Stimulated activated CD8-positive, alpha-beta memory T cell treated with anti-CD3 and anti-CD28 coated beads, Interleukin-12 subunit alpha, Interleukin-12 subunit beta, amount 100 ng/mL, for 24 hours (primary cell): ENCODE data around the gene GJC2.
A peak's percentile ranks its signal among the peaks of the same experiment; 100 is the strongest.

Source experiments
- DNase-seq: peaks from one replicate; pipeline ENCODE4 v3.0.0-alpha.2; 2020; ENCODE audit errors: extremely low read depth

The GJC2 gene

GRCh38 chr1:228158151-228159007, 8.6 kb downstream of the GJC2 start:
- DNase-seq = no peak

GRCh38 chr1:228159008-228159665, 9.4 kb downstream of the GJC2 start:
- DNase-seq = no peak

DNA sequence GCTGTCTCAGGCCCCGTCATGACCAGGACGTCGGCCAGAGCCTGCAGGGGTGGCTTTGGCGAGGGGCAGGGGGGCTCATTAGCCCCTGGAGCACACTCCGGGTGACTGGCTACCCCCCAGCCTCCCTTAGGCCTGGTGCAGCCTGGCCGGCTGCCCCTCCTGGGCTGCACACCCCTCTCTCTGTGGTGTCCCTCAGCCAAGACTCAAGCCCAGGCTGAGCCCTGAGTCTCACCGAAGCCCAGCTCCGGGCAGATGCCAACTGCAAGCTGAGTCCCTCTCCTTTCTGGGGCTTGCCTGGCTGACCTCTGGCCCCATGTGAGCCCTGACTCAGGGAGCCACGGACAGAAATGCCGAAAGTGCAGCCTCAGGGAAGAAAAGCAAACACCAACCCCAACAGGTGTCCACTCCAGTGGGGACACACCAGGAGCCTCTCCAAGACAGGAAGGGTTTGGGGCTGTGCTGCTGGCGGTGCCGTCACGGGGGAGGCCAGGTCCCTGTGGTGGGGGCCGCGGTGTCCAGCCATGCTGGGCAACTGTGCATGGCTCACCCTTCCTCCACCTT, 10.6 kb downstream of the GJC2 start:
- no peak for DNase-seq

DNA sequence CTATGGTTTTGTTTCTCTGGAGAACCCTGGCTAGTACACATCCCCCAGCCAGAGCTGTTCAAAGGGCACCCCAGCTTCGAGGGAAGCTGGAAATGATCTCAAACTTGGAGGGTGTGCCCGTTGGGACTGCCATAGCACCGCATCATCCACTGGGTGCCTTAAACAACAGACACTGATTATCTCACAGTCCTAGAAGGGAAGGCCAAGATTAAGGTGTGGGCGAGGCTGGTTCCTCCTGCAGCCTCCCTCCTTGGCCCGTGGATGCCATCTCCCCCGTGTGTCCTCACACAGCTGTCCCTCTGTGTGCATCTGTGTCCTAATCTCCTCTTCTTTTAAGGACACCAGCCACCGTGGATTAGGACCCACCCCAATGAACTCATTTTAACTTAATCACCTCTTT, 11.6 kb downstream of the GJC2 start:
- no peak for DNase-seq

DNA sequence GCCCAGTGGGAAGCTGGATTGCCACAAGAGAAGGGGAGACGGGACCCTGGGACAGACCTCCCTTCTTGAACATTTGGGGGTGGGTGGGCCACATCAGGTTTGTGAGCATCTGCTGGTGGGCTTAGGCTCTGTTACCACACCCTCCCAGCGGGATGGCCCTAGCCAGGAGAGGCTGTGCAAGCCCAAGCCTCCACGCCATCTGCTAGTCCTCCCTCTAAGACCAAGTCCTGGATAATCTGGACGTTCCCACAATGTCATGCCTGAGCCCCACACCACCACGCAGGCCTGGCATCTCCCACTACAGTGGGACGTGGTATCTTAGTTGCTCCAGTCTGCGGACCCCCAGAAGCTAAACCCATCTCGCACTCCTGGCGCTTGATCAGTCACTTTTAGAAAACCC, 12.1 kb downstream of the GJC2 start:
- no peak for DNase-seq

- no peak for DNase-seq
Observed at GRCh38 chr1:228162286-228163006, 12.7 kb downstream of the GJC2 start.

DNA sequence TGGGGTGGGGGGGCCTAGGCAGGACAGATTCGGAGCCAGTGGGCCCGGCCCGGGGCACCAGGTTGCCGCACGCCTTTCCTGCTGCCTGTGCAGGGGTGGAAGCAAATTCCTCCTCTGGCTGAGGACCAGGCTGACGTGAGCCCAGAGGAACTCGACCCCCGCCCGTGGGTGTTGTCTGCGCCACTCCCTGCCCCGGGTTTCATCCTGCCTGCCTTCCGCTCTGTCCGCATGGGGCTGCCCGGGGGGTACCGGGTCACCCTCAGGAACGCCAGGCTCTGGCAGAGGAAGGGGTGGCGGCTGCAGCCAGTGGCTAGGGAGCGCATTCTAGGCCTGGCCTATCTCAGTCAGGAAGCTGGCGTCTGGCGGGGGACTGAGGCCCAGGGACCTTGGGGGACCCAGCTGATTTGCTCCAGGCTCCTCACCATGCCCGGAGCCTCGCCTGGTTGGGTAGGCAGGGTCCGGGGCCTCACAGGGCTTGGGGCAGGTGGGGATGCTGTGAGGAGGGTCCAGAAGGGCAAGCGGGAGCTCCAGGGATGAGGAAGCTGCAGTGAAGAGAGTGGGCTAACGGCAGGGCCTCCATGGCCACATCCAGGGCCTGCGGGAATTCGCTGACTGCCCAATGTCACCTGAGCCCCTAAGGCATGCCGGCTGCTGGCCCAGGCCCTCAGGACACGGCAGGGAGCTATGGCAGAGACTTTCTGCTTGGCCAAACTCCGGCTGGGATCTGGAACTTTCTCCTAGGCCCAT, 13.4 kb downstream of the GJC2 start:
- DNase-seq = no peak

GRCh38 chr1:228163776-228164519, 14.2 kb downstream of the GJC2 start:
- no peak for DNase-seq

GRCh38 chr1:228164561-228165371, 15.0 kb downstream of the GJC2 start:
- DNase-seq = no peak

GRCh38 chr1:228165372-228166169, 15.8 kb downstream of the GJC2 start, which contains the start of gene IBA57:
TSS of gene IBA57 (plus strand) at chr1:228165804. CDS start at chr1:228165817, 13 bp downstream.
- peak; percentile 97 for DNase-seq

DNA sequence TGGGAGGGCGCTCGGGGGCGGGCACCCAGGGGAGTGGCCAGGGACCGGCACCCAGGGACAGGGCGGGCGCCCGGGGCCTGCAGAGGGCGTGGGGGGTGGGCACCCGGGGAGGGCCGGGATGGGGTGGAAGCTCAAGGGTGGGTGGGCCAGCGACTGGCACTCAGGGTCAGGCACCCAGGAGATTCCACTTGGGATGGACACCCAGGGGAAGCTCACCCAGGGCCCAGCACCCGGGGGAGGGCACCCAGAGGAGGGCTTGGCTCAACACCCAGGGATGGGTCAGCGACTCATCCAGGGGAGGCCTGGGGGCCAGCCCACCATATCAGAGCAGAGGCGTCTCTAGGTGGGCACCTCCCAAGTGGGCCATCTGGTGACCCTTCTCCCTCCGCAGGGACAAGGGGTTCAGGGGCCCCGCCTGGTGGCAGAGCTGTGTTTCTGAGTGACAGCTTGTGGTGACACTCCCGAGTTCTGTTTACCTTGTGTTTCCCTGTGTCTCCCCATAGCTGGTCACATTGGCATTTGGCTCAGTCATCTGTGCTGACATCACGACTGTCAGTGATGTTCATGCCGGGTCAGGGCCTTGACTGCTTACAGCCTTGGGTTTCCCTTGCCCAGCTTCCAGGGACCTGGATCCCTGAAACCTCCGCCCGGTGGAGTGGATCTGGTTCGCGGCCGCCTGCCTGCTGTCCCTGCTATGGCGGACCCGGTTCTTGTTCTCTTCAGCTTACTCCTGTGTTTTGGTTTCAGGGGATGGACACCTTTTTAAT, 16.6 kb downstream of the GJC2 start:
- no peak for DNase-seq

DNA sequence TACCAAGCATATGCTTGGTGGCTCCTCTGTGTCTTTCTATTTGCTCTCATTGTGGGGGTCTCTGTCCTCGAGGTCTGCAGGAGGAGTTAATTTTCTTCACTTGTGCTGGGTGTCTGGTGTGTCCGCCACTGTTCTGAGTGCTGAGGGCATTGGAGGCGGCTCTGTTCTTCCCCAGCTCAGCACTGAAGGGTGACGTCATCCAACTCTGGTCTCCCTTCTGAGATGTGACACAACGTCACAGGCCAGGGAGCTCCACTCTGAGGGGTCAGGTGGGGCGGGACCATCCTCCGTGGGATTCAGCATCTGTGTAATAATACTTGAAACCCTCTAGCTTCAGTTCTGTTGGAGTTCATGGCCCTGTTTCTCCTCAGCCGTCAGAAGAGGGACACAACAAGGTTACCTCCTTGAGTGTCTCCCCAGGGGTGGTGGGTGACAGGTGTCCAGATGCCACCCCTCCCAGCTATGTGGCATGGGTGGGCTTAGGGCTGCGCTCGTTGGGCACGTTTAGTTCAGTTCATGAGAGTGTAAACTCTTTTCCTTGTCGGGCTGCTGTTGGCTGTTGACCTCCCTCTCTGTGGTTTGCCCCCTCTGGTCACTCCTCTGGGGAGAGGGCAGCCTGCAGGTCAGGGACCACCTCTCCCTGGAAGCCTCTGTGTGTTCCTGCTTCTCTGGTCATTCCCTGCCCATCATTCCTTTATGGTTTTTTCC, 19.0 kb downstream of the GJC2 start:
- DNase-seq = no peak

DNA sequence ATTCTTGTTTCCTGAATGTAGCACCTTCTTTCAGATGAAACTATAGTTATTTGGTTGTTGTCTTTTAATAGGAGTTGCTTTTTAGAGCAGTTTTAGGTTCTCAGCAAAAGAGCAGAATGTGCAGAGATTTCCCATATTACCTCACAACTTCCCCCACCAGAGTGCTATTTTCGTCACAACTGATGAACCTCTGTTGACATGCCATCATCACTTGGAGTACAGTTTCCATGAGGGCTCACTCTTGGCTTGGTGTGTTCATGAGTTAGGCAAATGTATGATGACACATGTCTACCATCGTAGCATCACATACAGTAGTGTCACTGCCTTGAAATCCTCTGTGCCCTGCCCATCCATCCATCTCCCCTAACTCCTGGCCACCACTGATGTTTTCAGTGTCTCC, 19.6 kb downstream of the GJC2 start:
- no peak for DNase-seq

DNA sequence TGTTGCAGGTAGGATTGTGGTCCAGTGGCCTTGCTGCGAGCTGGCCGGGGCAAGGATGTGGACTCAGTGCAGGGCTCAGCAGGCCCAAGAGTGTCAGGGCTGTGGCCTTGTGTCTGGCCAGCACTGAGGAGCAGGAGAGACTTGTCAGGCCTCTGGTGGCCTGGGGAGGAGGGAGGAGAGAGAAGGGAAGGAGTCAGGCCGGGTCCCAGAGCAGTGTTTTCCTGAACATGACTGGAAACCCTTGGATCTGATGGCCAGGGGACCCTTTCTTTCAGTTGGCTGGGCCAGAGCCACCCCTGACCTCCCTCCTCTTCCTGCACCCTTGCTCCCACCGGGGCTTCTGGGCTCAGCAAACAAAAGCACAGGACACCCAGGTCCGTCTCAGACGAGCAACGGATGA, 20.9 kb downstream of the GJC2 start:
- DNase-seq = no peak

GRCh38 chr1:228171221-228171891, 21.6 kb downstream of the GJC2 start:
- DNase-seq = no peak

DNA sequence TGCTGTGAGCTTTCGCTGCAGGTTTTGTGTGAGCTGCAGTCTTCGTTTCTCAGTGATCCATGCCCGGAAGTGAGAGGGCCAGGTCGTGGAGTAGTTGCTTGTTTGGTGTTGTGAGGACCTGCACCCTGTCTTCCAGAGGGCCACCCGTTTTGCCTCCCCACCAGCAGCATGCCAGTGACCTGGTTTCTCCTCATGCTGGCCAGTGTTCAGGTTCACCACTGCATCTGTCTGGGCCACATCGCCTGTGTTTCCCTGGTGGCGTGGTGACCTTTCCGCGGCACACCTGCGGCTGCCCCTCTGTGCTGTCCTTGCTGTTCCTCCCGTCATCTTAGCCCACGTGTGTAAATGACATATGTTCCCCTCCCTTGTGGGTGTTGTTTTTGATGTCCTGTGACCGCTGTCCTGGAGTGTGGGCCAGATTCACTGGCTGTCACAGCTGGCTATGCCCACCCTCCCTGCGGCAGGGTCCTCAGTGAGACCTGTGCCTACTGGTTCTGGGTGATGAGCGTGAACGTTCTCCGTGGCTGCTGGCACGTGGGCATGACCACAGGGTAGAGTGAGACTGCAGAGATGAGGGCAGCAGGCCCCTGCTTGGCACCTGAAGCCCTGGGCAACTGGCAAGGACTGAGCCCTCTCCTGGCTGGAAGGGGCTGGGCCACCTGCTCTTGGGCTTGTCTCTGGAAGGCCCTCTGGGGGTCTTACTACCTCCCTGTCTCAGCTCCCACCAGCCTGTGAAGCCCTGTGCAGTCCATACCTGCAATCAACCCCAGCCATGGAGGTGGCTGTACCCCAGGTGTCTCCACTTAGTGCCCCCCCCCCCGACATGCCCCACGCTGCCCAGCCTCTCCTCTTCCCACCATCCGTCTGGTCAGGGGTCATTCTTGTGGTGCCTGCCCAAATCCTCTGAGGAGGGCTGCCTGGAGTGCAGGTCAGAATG, 23.1 kb downstream of the GJC2 start:
- no peak for DNase-seq
